Fibroblast of lung (primary cell): ENCODE results near the gene KIF19. TPM values are rescaled to one million over a fixed set of nuclear protein-coding genes. Genes with fewer than 3 reads are reported as not detected.
A peak's percentile ranks its signal among the peaks of the same experiment; 100 is the strongest.

Experiments used
- DNase-seq, 2 donors: peaks; one replicate each; pipeline versions ENCODE4 v3.0.0 to v3.0.0-alpha.2; 2010; ENCODE audit warnings: low read depth in 2 of 2
- H2AFZ ChIP-seq: 2 replicates; pipeline ENCODE4 v1.5.1; 2012; ENCODE audit warnings: low read length, control low read depth, inconsistent platforms
- H3K27ac ChIP-seq: 2 replicates; pipeline ENCODE4 v1.5.1; 2011; ENCODE audit warnings: low read length, control low read depth; ENCODE audit not compliant: insufficient read depth
- H3K27me3 ChIP-seq: 2 replicates; pipeline ENCODE4 v1.5.1; 2011; ENCODE audit warnings: mild to moderate bottlenecking, low read length; ENCODE audit not compliant: control insufficient read depth, insufficient read depth
- H3K36me3 ChIP-seq: 2 replicates; pipeline ENCODE4 v1.5.1; 2011; ENCODE audit warnings: low read length; ENCODE audit not compliant: control insufficient read depth, insufficient read depth
- H3K4me1 ChIP-seq: 2 replicates; pipeline ENCODE4 v1.5.1; 2011; ENCODE audit warnings: low read length; ENCODE audit not compliant: control insufficient read depth, insufficient read depth; ENCODE audit errors: extremely low read depth
- H3K4me2 ChIP-seq: 2 replicates; pipeline ENCODE4 v1.5.1; 2011; ENCODE audit warnings: low read length, control low read depth; ENCODE audit not compliant: insufficient read depth; ENCODE audit errors: extremely low read depth
- H3K4me3 ChIP-seq, 4 experiments: fragments of 200-600 bp in 1 of 4; sonication (generic) in 1 of 4; replicated peaks in 1 of 4; 2 replicates each; pipeline ENCODE4 v1.5.1; 2011 to 2016; ENCODE audit warnings: low read length in 4 of 4, low read depth in 3 of 4, mild to moderate bottlenecking in 3 of 4, control low read depth in 2 of 4, inconsistent platforms in 1 of 4, mixed read lengths in 1 of 4; ENCODE audit not compliant: insufficient read depth in 1 of 4; ENCODE audit errors: control extremely low read depth in 1 of 4
- H3K79me2 ChIP-seq: 2 replicates; pipeline ENCODE4 v1.5.1; 2012; ENCODE audit warnings: mild to moderate bottlenecking, low read length, inconsistent platforms; ENCODE audit not compliant: control insufficient read depth, insufficient read depth
- H3K9ac ChIP-seq: 2 replicates; pipeline ENCODE4 v1.5.1; 2011; ENCODE audit warnings: mild to moderate bottlenecking, low read length, control low read depth; ENCODE audit not compliant: insufficient read depth
- H3K9me3 ChIP-seq: 2 replicates; pipeline ENCODE4 v1.5.1; 2012; ENCODE audit warnings: low read depth, low read length; ENCODE audit not compliant: control insufficient read depth, insufficient read depth
- H4K20me1 ChIP-seq: 2 replicates; pipeline ENCODE4 v1.5.1; 2011; ENCODE audit warnings: low read length; ENCODE audit not compliant: control insufficient read depth, insufficient read depth; ENCODE audit errors: extremely low read depth
- EZH2 ChIP-seq: IDR thresholded peaks from 2 replicates; pipeline ENCODE4 v1.5.1; 2012; ENCODE audit warnings: low read length, control low read depth, mild to moderate bottlenecking; ENCODE audit errors: missing control alignments
- polyA plus RNA-seq, 2 donors: library from polyadenylated mRNA; depleted of rRNA in 1 of 2; stranded (reverse) in 1 of 2; unstranded in 1 of 2; fragments of >200 nt; gene quantifications; 2 replicates each; pipeline ENCODE4 v1.2.1, GENCODE V29; 2011 to 2012; ENCODE audit warnings: missing spikeins in 1 of 2
- total RNA-seq: library from RNA; depleted of rRNA; stranded (reverse); fragments of >200 nt; gene quantifications from 2 replicates; pipeline ENCODE4 v1.2.1, GENCODE V29; 2014
- TF ChIP-seq, protein P1 (sequence below), 2 donors: IDR thresholded peaks in 1 of 2; conservative IDR thresholded peaks in 1 of 2; 1 replicate in 1 of 2; 2 replicates in 1 of 2; pipeline ENCODE4 v1.5.1; 2011 to 2012; ENCODE audit warnings: low read length in 2 of 2, control low read depth in 1 of 2, inconsistent platforms in 1 of 2, low read depth in 1 of 2, mild to moderate bottlenecking in 1 of 2

The KIF19 gene
- total and polyA plus RNA-seq, 2 donors (not counting 1 experiment from before 2014, with no cell fraction given) = under 0.01 TPM; not detected in 1

DNA sequence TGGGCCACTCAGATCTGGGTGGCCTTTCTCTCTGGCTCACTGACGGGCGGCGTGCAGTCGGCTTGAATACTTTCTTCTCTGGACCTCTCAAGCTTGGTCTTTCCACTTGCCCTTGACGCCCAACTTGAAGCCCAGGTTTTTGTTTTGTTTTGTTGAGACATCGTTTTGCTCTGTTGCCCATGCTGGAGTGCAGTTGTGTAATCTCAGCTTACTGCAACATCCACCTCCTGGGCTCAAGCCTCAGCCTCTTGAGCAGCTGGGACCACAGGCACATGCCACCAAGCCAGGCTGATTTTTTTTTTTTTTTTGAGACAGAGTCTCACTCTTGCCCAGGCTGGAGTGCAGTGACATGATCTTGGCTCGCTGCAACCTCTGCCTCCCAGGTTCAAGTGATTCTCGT lies 22.7 kb upstream of the KIF19 start:
- H3K9ac ChIP-seq = no peak overlapping the region
- no peak for DNase-seq
- H3K4me3 ChIP-seq = no peak overlapping the region
- TF ChIP-seq EZH2 = no peak
- TF ChIP-seq, protein P1, sequence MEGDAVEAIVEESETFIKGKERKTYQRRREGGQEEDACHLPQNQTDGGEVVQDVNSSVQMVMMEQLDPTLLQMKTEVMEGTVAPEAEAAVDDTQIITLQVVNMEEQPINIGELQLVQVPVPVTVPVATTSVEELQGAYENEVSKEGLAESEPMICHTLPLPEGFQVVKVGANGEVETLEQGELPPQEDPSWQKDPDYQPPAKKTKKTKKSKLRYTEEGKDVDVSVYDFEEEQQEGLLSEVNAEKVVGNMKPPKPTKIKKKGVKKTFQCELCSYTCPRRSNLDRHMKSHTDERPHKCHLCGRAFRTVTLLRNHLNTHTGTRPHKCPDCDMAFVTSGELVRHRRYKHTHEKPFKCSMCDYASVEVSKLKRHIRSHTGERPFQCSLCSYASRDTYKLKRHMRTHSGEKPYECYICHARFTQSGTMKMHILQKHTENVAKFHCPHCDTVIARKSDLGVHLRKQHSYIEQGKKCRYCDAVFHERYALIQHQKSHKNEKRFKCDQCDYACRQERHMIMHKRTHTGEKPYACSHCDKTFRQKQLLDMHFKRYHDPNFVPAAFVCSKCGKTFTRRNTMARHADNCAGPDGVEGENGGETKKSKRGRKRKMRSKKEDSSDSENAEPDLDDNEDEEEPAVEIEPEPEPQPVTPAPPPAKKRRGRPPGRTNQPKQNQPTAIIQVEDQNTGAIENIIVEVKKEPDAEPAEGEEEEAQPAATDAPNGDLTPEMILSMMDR (conservative IDR thresholded peaks at IDR 0.05 in 1 of 2, IDR thresholded peaks at IDR 0.05 in 1 of 2; ENCODE audit: low read depth in 1 of 2, low read length in 2 of 2) = no peak
- H3K79me2 ChIP-seq = no peaks in the 10 kb centered on the region
- no peaks in the 10 kb centered on the region for H3K4me1 ChIP-seq
- no peaks in the 10 kb centered on the region for H3K27me3 ChIP-seq
- H3K9me3 ChIP-seq = no peaks in the 10 kb centered on the region
- H2AFZ ChIP-seq = no peak overlapping the region
- H4K20me1 ChIP-seq = no peaks in the 10 kb centered on the region
- no peak overlapping the region for H3K27ac ChIP-seq
- H3K4me2 ChIP-seq = no peak overlapping the region
- H3K36me3 ChIP-seq = no peaks in the 10 kb centered on the region

GRCh38 chr17:74304184-74304583 lies 21.8 kb upstream of the KIF19 start:
- no peak overlapping the region for H3K27ac ChIP-seq
- H3K4me2 ChIP-seq = no peak overlapping the region
- H4K20me1 ChIP-seq = no peaks in the 10 kb centered on the region
- no peaks in the 10 kb centered on the region for H3K9me3 ChIP-seq
- H3K36me3 ChIP-seq = no peaks in the 10 kb centered on the region
- H3K4me1 ChIP-seq = no peaks in the 10 kb centered on the region
- no peak overlapping the region for H2AFZ ChIP-seq
- DNase-seq = no peak
- H3K9ac ChIP-seq = no peak overlapping the region
- no peak overlapping the region for H3K4me3 ChIP-seq
- TF ChIP-seq, protein P1 (conservative IDR thresholded peaks at IDR 0.05 in 1 of 2, IDR thresholded peaks at IDR 0.05 in 1 of 2; ENCODE audit: low read depth in 1 of 2, low read length in 2 of 2) = no peak
- no peak for TF ChIP-seq EZH2
- H3K79me2 ChIP-seq = no peaks in the 10 kb centered on the region
- no peaks in the 10 kb centered on the region for H3K27me3 ChIP-seq

DNA sequence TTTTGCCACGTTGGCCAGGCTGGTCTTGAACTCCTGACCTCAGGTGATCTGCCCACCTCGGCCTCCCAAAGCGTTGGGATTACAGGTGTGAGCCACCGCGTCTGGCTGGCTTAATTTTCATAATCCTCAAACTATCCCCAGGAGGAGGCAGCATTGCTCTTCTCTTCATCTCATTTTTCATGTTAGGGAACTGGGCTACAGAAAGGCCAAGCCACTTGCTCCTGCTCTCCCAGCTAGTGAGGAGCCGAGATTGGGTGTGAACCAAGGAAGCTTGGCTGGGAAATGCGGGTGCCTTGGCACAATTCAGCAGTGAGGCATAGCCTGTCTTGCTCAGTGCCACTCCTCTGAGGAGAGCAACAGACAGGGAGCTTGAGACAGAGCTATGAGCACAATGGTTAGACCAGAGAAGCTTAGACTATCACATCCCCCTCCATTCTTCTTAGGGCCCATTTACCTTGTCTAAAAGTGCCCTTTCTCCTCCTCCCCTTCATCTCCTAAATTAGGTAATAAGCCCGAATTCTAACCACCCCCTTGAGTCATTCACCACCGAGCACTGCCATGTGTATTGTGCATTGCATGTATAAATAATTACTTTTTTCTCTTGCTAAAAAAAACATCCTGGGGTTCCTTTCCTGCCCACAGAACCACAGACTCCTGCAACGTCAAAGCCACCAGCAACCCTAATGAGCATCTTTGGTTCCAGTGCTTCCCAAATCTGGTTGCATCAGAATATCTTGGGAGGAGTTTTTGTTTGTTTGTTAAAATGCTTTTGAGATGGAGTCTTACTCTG lies 20.0 kb upstream of the KIF19 start:
- H3K4me2 ChIP-seq = no peak overlapping the region
- no peaks in the 10 kb centered on the region for H3K9me3 ChIP-seq
- H4K20me1 ChIP-seq = no peaks in the 10 kb centered on the region
- no peak overlapping the region for H3K9ac ChIP-seq
- H3K27me3 ChIP-seq = no peaks in the 10 kb centered on the region
- TF ChIP-seq EZH2 = no peak
- TF ChIP-seq, protein P1 (conservative IDR thresholded peaks at IDR 0.05 in 1 of 2, IDR thresholded peaks at IDR 0.05 in 1 of 2; ENCODE audit: low read depth in 1 of 2, low read length in 2 of 2) = no peak
- no peak overlapping the region for H2AFZ ChIP-seq
- peak in 1 of 2 donors; percentile 45 for DNase-seq
- H3K27ac ChIP-seq = no peak overlapping the region
- H3K36me3 ChIP-seq = no peaks in the 10 kb centered on the region
- H3K4me1 ChIP-seq = no peaks in the 10 kb centered on the region
- H3K4me3 ChIP-seq = no peak overlapping the region
- no peaks in the 10 kb centered on the region for H3K79me2 ChIP-seq
